GM12865 (cell line): ENCODE measurements around the gene GUCA2B.
A peak's percentile ranks its signal among the peaks of the same experiment; 100 is the strongest.

ENCODE experiments used
- DNase-seq: peaks from one replicate; pipeline ENCODE4 v3.0.0; 2010; ENCODE audit warnings: low read depth
- H3K4me3 ChIP-seq: 2 replicates; pipeline ENCODE4 v1.5.1; 2011; ENCODE audit warnings: mild to moderate bottlenecking, low read depth, low read length, control low read depth
- CTCF ChIP-seq: IDR thresholded peaks from 2 replicates; pipeline ENCODE4 v1.5.1; 2011; ENCODE audit warnings: low read length, control low read depth, low read depth, inconsistent platforms; ENCODE audit not compliant: insufficient read depth; ENCODE audit errors: missing control alignments

GUCA2B gene

GRCh38 chr1:42157667-42158066 is 4.5 kb downstream of the GUCA2B start:
- H3K4me3 ChIP-seq, result no peak overlapping the region
- peak; percentile 12 for DNase-seq
- TF ChIP-seq CTCF, result no peak

- no peak overlapping the region for H3K4me3 ChIP-seq
- TF ChIP-seq CTCF, result no peak
- DNase-seq, result no peak
Measured at GRCh38 chr1:42158189-42158588, 5.0 kb downstream of the GUCA2B start.

GRCh38 chr1:42162181-42162580 is 9.0 kb downstream of the GUCA2B start:
- no peak overlapping the region for H3K4me3 ChIP-seq
- DNase-seq, result no peak
- TF ChIP-seq CTCF, result no peak

- no peak overlapping the region for H3K4me3 ChIP-seq
- DNase-seq, result no peak
- TF ChIP-seq CTCF, result no peak
Measured at GRCh38 chr1:42163114-42163513, 9.9 kb downstream of the GUCA2B start.

GRCh38 chr1:42163536-42164503 is 10.6 kb downstream of the GUCA2B start:
- no peak overlapping the region for H3K4me3 ChIP-seq
- DNase-seq, result no peak
- no peak for TF ChIP-seq CTCF

DNA sequence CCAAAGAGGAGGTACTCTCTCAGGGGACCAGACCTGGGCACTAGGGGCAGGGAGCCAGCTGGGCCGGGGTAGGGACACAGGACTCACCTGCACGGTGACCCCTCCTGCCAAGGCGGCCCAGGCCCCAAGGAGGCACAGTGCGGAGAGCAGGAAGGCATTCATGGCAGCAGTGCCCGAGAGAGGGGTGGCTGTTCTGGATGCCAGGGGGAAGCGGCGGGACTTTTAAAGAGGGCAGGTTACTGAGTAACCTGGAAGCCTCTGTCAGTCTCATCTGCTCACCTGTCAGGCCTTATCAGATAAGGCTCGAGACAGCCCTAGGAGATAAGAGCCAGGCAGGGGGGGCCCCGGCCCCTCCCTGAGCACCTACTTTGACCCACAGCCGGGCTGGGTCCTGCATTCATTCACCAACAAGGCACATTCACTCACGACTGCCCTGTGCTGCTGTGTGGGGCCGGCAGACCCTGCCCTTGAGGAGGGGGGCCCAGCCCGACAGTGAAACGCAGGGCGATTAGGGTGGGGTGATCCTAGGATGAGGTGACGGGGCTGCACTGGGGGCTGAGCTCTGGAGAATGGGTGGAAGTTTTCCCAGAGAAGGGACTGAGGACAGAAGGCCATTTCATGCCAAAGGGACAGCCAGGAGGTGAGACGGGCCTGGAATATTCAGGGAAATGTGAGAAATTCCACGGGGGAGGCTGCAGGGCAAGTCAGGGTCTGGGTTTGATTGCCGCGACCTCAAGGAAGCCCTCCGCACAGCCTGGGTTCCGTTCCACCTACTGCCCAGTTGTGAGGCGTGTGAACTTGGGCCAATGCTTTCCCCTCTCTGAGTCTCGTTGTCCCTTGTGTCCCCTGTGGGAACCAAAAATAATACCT is 11.6 kb downstream of the GUCA2B start, which contains the start of gene GUCA2A:
TSS of gene GUCA2A (minus strand) at position 195 of the 870 bp plus-strand sequence. CDS start at position 162, 33 bp downstream.
- H3K4me3 ChIP-seq, result no peak within 1 kb of the TSS
- no peak for DNase-seq
- TF ChIP-seq CTCF, result no peak
